GM21737 (cell line): ENCODE measurements around the gene GLT8D2.

ENCODE experiments used
- ATAC-seq: cut with Tn5 transposase; IDR thresholded peaks from one replicate; pipeline ENCODE4 v1.9.1; 2021; ENCODE audit warnings: mild to moderate bottlenecking, moderate library complexity; ENCODE audit not compliant: unreplicated experiment

GLT8D2 gene

GRCh38 chr12:103955811-103956508, 94.0 kb downstream of the GLT8D2 start:
- no peak for ATAC-seq

GRCh38 chr12:103952497-103952896, 97.5 kb downstream of the GLT8D2 start:
- ATAC-seq: no peak

- ATAC-seq: no peak
Measured at GRCh38 chr12:103948746-103949406, 101.1 kb downstream of the GLT8D2 start.

- no peak for ATAC-seq
Measured at GRCh38 chr12:103947871-103948555, 102.0 kb downstream of the GLT8D2 start.

- ATAC-seq: no peak
Measured at GRCh38 chr12:103944964-103945363, 105.0 kb downstream of the GLT8D2 start.
